GM12878 (cell line): ENCODE measurements around the gene EIF2B5. TPM values are rescaled to one million over a fixed set of nuclear protein-coding genes. Genes with fewer than 3 reads are reported as not detected.

Experiments
- ATF7 ChIP-seq: fragments of 450-650 bp; IDR thresholded peaks from 2 replicates; pipeline ENCODE4 v1.6.1; 2016; ENCODE audit warnings: low read depth, mild to moderate bottlenecking
- CBFB ChIP-seq: IDR thresholded peaks from 2 replicates; pipeline ENCODE4 v1.6.1; 2016; ENCODE audit warnings: antibody characterized with exemption, low read depth
- CHD1 ChIP-seq: IDR thresholded peaks from 2 replicates; pipeline ENCODE4 v1.6.1; 2012; ENCODE audit warnings: low read depth, low read length, improper control_type of control experiment
- CREB1 ChIP-seq: IDR thresholded peaks from 2 replicates; pipeline ENCODE4 v1.6.1; 2012; ENCODE audit warnings: low read depth, mild to moderate bottlenecking, inconsistent platforms
- GABPA ChIP-seq: IDR thresholded peaks from 2 replicates; pipeline ENCODE4 v1.6.1; 2014; ENCODE audit warnings: antibody characterized with exemption, low read depth, mild to moderate bottlenecking, inconsistent platforms
- HCFC1 ChIP-seq: fragments of 150-350 bp; IDR thresholded peaks from 2 replicates; pipeline ENCODE4 v1.6.1; 2014; ENCODE audit warnings: low read length
- HDAC2 ChIP-seq: fragments of 200-600 bp; sonication (generic); IDR thresholded peaks from 2 replicates; pipeline ENCODE4 v1.6.1; 2017
- IRF4 ChIP-seq: IDR thresholded peaks from 2 replicates; pipeline ENCODE4 v1.6.1; 2011; ENCODE audit warnings: low read depth, low read length
- MAX ChIP-seq: IDR thresholded peaks from 2 replicates; pipeline ENCODE4 v1.6.1; 2012; ENCODE audit warnings: low read depth, low read length, improper control_type of control experiment
- MTA3 ChIP-seq: IDR thresholded peaks from 2 replicates; pipeline ENCODE4 v1.6.1; 2012; ENCODE audit warnings: low read length, inconsistent platforms, borderline replicate concordance
- MYC ChIP-seq: IDR thresholded peaks from 2 replicates; pipeline ENCODE4 v1.6.1; 2011; ENCODE audit warnings: mild to moderate bottlenecking, low read length, moderate library complexity, inconsistent platforms; ENCODE audit not compliant: insufficient read depth, insufficient replicate concordance, insufficient read length, severe bottlenecking
- NR2C2 ChIP-seq: IDR thresholded peaks from 2 replicates; pipeline ENCODE4 v1.6.1; 2011; ENCODE audit warnings: borderline replicate concordance, low read depth; ENCODE audit not compliant: control insufficient read depth, insufficient read length
- PML ChIP-seq: IDR thresholded peaks from 2 replicates; pipeline ENCODE4 v1.6.1; 2012; ENCODE audit warnings: low read length, inconsistent platforms
- RAD21 ChIP-seq: IDR thresholded peaks from 2 replicates; pipeline ENCODE4 v1.6.1; 2011; ENCODE audit warnings: mild to moderate bottlenecking, low read depth, low read length, moderate library complexity; ENCODE audit not compliant: insufficient read depth
- RBBP5 ChIP-seq: fragments of 200-600 bp; sonication (generic); conservative IDR thresholded peaks from 2 replicates; pipeline ENCODE4 v1.6.1; 2016
- RUNX3 ChIP-seq: IDR thresholded peaks from 2 replicates; pipeline ENCODE4 v1.6.1; 2012; ENCODE audit warnings: low read length, inconsistent platforms
- SPI1 ChIP-seq: IDR thresholded peaks from 2 replicates; pipeline ENCODE4 v1.6.1; 2011; ENCODE audit warnings: low read depth, mild to moderate bottlenecking, low read length, moderate library complexity, borderline replicate concordance; ENCODE audit not compliant: insufficient read depth
- SREBF1 ChIP-seq: IDR thresholded peaks from 2 replicates; pipeline ENCODE4 v1.6.1; 2012; ENCODE audit warnings: mild to moderate bottlenecking, low read length
- STAT3 ChIP-seq: IDR thresholded peaks from 2 replicates; pipeline ENCODE4 v1.6.1; 2011; ENCODE audit warnings: low read depth, low read length, improper control_type of control experiment
- TARDBP ChIP-seq: IDR thresholded peaks from 2 replicates; pipeline ENCODE4 v1.6.1; 2016; ENCODE audit warnings: borderline replicate concordance
- ZBTB11 ChIP-seq: fragments of 450-650 bp; formaldehyde crosslinking; IDR thresholded peaks from 2 replicates; pipeline ENCODE4 v1.5.0; 2022; ENCODE audit warnings: mild to moderate bottlenecking, missing genetic modification characterization
- ZBTB40 ChIP-seq: fragments of 450-650 bp; IDR thresholded peaks from 2 replicates; pipeline ENCODE4 v1.6.1; 2016; ENCODE audit warnings: mild to moderate bottlenecking, moderate library complexity, borderline replicate concordance
- ZNF207 ChIP-seq: fragments of 450-650 bp; IDR thresholded peaks from 2 replicates; pipeline ENCODE4 v1.6.1; 2014; ENCODE audit warnings: antibody characterized with exemption, mild to moderate bottlenecking, borderline replicate concordance
- polyA plus RNA-seq, 11 experiments: library from polyadenylated mRNA; depleted of rRNA in 4 of 11; unstranded in 6 of 11; stranded (reverse) in 5 of 11; fragments of >200 nt; fragmentation: Nextera tagmentation in 4 of 11; fragmentation: Illumina TruSeq in 1 of 11; extraction: Ambion mirVana in 4 of 11; extraction: Trizol in 1 of 11; gene quantifications; 1 replicate in 1 of 11; 2 replicates in 10 of 11; pipeline versions ENCODE4 v1.2.1 to v1.2.3, GENCODE V29; 2011 to 2016; ENCODE audit warnings: inconsistent platforms in 2 of 11, missing spikeins in 2 of 11, low read depth in 1 of 11
- total RNA-seq, 4 experiments: library from RNA; depleted of rRNA in 3 of 4; stranded (reverse); fragments of >200 nt in 3 of 4; fragmentation: Illumina TruSeq in 1 of 4; extraction: Trizol in 1 of 4; gene quantifications; 2 replicates each; pipeline versions ENCODE4 v1.2.1 to v1.2.3, GENCODE V29; 2013 to 2021

Gene EIF2B5
- total and polyA plus RNA-seq, 10 of the 15 experiments (the other 5 are each of a cell fraction or from before 2014, with no cell fraction given) = 13.7 to 82.7 (median 52.2) TPM

- TF ChIP-seq ZBTB40 (no peak; the same call in 1 of the 2 replicates), TARDBP (peak; percentile 48; the same call in 1 of the 2 replicates), PML (peak; percentile 82; the same call in 1 of the 2 replicates), SPI1 (0 out of 2 replicates have a peak, but pooled peaks have one; percentile 13), RAD21 (no peak), ATF7 (no peak), IRF4 (no peak), GABPA (no peak), STAT3 (no peak), ZNF207 (no peak), CBFB (peak; percentile 20), MTA3 (no peak), MYC (peak; percentile 29), ZBTB11 (CRISPR knock-in tag) (no peak), MAX (peak; percentile 57; the same call in 1 of the 2 replicates), CHD1 (no peak), HDAC2 (no peak), HCFC1 (peak; percentile 87), RUNX3 (peak; percentile 49; the same call in 1 of the 2 replicates), SREBF1 (peak; percentile 50; the same call in 1 of the 2 replicates), CREB1 (peak; percentile 71; the same call in 1 of the 2 replicates), RBBP5 (no peak), NR2C2 (no peak)
These were observed 50.5 kb downstream of the EIF2B5 start (continued) for GRCh38 chr3:184185461-184186183.
